ENCODE data around the gene ERICH2.
A peak's percentile ranks its signal among the peaks of the same experiment; 100 is the strongest.

Gene ERICH2

DNA sequence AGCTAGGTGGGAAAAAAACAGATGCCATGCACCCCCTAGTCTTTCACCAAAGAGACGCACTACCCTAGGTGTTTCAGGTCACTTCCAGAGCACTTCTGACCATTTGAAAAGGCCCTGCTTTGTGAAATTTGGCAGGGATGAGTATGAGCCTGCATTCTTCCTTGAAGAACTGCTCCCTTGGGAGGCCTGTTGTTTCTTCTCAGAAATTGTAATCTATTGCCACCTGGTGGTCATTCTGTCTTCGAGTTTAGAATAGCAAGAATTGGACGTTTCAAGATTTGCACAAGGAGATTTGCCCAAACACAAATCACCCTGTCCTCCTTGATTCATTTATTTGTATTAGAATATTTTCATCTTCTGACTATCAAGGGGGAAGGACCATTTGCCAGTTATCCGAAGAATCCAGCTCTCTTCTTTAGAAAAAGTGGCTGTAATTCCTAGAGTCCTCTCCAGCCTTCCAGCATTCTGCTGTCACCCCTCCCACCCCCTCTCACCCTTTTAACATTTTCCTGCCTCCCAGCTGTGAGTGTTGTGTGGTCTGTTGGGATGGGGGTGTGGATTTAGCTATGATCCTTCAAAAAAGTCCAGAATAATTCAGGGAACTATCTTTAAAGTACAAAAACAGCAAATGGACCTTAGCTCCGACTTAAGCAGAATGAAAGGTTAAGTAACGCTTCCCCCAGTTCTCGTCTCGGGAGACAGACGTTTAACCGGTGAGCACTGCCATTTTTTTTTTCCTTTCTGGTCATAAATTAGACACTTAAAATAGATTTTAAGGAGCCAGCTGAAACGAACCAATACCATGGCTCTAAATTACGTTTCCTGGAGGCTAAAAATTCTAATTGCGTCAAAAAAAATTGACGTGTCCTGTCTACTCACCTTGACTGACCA lies 42.8 kb downstream of the ERICH2 start:
- Histone ChIP-seq H3K27me3 (peaks cover 52 to 56% (median 53%) of the 10 kb centered on the region in 11 experiments), H3K4me2 (no peak overlapping the region; a peak in 1 of 22 replicates), H3K4me3 (no peak overlapping the region), H3K36me3 (no peaks in the 10 kb centered on the region), H3K9me3 (replicated peaks in 1 of 11) (peaks cover 0 to 7% (median 0%) of the 10 kb centered on the region in 11 experiments; a peak in 4 of 22 replicates), H3K9ac (no peak overlapping the region), H3K4me1 (peaks cover 11 to 26% (median 19%) of the 10 kb centered on the region in 10 experiments), H3K27ac (no peak overlapping the region), H4K20me1 (peaks cover 0 to 44% (median 20%) of the 10 kb centered on the region in 11 experiments; a peak in 15 of 22 replicates)
- no peak for TF ChIP-seq Cebpa-rat (IDR thresholded peaks at IDR 0.05)

DNA sequence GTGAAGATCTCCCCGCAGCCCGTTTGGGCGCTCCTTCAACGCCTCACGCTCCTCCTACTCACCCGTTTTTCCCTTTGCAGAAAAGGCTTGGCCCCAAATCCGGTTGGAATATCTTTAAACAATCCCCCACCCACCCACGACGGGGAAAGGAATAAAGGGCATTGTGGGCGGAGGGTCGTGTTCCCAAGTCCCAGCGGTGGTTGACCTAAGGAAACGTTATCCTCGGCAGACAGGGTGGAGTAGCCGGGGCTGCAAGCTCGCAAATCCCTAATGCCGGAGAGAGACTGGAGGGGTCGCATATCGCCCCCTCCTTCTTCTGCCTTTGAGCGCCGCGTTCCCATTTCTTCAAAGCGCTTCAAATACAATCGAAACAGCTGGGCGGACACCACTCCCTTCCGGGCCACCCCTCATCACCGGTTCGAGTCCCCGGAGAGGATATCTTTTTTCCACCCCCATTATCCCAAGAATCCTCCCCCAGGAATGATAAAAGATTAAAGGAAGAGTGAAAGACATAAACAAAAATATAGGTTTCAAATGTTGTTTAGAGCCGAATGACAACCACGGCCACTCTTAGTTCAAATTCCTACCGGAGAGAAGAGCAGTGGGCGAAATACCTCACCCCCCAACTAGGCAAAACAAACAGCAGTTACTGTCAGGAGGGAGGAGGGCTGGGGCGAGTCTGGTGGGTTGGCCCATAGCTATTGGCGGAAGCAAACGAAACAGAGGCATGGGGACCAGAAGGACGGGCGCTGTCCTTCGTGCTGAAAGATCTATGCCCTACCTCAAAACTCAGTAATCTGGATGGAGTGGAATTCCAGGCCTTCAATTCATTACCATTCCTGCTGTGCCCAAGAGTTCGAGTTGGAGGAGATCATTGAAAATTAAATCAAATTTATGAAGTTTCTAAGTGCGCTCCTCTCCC lies 43.7 kb downstream of the ERICH2 start:
- no peak overlapping the region for H3K27ac ChIP-seq
- no peak overlapping the region for H3K4me3 ChIP-seq
- TF ChIP-seq Cebpa-rat (IDR thresholded peaks at IDR 0.05), result no peak
- peaks cover 11 to 26% (median 19%) of the 10 kb centered on the region in 10 experiments for H3K4me1 ChIP-seq
- H4K20me1 ChIP-seq, result peaks cover 0 to 48% (median 23%) of the 10 kb centered on the region in 11 experiments; a peak in 15 of 22 replicates
- peaks cover 61 to 65% (median 62%) of the 10 kb centered on the region in 11 experiments for H3K27me3 ChIP-seq
- peaks cover 0 to 15% (median 8%) of the 10 kb centered on the region in 11 experiments; a peak in 12 of 22 replicates for H3K9me3 ChIP-seq (replicated peaks in 1 of 11)
- H3K4me2 ChIP-seq, result peak overlapping the region in 4 of 11 experiments; percentile 6 to 41 (median 16); a peak in 4 of 22 replicates
- no peak overlapping the region for H3K9ac ChIP-seq
- no peaks in the 10 kb centered on the region for H3K36me3 ChIP-seq

DNA sequence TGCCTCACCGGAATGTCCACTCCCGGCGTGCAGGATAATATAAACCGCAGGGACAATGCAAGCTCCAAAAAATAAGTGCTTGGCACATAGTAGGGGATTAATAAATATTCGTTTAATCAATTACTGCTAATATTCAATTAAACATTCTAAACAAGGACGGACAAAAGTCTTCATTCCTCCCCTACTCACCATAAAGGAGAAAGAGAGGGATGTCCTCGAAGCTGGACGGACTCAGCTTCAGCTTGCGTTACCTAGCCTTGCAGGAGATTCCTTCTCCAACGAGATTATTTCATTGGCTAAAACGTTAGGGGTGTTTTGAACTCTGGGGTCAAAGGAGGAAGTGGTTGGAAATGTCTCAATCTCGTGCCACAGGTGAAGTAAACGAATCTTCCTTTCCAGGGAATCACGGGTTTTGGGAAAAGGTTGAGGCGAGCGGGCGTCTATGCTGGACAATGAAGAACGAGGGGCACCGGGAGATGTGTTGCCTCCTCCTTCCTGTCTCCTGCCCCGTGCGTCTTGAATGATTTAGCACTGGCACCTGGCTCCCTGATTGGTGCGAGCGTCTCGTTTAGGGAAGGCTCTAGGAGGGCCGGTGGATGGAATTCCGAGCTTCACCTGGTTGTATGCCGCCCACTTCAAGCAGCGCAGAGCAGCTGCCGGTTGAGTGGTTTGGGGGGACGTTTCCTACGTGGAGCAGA lies 44.5 kb downstream of the ERICH2 start:
- Histone ChIP-seq H3K4me3 (no peak overlapping the region), H3K4me1 (peaks cover 11 to 26% (median 19%) of the 10 kb centered on the region in 10 experiments), H3K9ac (no peak overlapping the region), H3K36me3 (no peaks in the 10 kb centered on the region), H4K20me1 (peaks cover 0 to 48% (median 26%) of the 10 kb centered on the region in 11 experiments; a peak in 15 of 22 replicates), H3K9me3 (replicated peaks in 1 of 11) (peaks cover 0 to 16% (median 9%) of the 10 kb centered on the region in 11 experiments; a peak in 13 of 22 replicates), H3K27me3 (peaks cover 69 to 71% (median 70%) of the 10 kb centered on the region in 11 experiments), H3K4me2 (no peak overlapping the region), H3K27ac (no peak overlapping the region)
- no peak for TF ChIP-seq Cebpa-rat (IDR thresholded peaks at IDR 0.05)

- Histone ChIP-seq H3K4me1 (peaks cover 11 to 27% (median 19%) of the 10 kb centered on the region in 10 experiments), H3K36me3 (no peaks in the 10 kb centered on the region), H3K4me2 (peak overlapping the region; percentile 92 to 100 (median 98)), H3K27ac (no peak overlapping the region), H3K27me3 (peaks cover 75 to 77% (median 76%) of the 10 kb centered on the region in 11 experiments), H3K4me3 (peak overlapping the region in 8 of 10 experiments; percentile 51 to 68 (median 58); a peak in 12 of 20 replicates), H3K9me3 (replicated peaks in 1 of 11) (peaks cover 0 to 22% (median 14%) of the 10 kb centered on the region in 11 experiments; a peak in 15 of 22 replicates), H3K9ac (no peak overlapping the region), H4K20me1 (peaks cover 0 to 51% (median 26%) of the 10 kb centered on the region in 11 experiments; a peak in 15 of 22 replicates)
- no peak for TF ChIP-seq Cebpa-rat (IDR thresholded peaks at IDR 0.05)
Measured at GRCh38 chr2:170815311-170815710, 45.1 kb downstream of the ERICH2 start.

- no peak for TF ChIP-seq Cebpa-rat (IDR thresholded peaks at IDR 0.05)
- H3K36me3 ChIP-seq, result no peaks in the 10 kb centered on the region
- peaks cover 0 to 28% (median 16%) of the 10 kb centered on the region in 11 experiments; a peak in 15 of 22 replicates for H3K9me3 ChIP-seq (replicated peaks in 1 of 11)
- H3K9ac ChIP-seq, result peak overlapping the region in 7 of 11 experiments; percentile 5 to 44 (median 32); a peak in 8 of 22 replicates
- H3K27ac ChIP-seq, result no peak overlapping the region
- H3K4me2 ChIP-seq, result peak overlapping the region; percentile 92 to 100 (median 98)
- peaks cover 17 to 33% (median 25%) of the 10 kb centered on the region in 10 experiments for H3K4me1 ChIP-seq
- H4K20me1 ChIP-seq, result peaks cover 0 to 54% (median 26%) of the 10 kb centered on the region in 11 experiments; a peak in 15 of 22 replicates
- peak overlapping the region; percentile 51 to 68 (median 58) for H3K4me3 ChIP-seq
- peaks cover 82 to 83% (median 82%) of the 10 kb centered on the region in 11 experiments for H3K27me3 ChIP-seq
Measured at GRCh38 chr2:170815746-170816503, 45.7 kb downstream of the ERICH2 start.

GRCh38 chr2:170816504-170817092 lies 46.4 kb downstream of the ERICH2 start, which contains the start of gene GAD1:
Gene GAD1, plus strand, starts transcription at chr2:170816887. Its CDS starts 1,705 bp downstream, at chr2:170818592.
- Histone ChIP-seq H3K4me3 (peak within 1 kb of the TSS; percentile 51 to 68 (median 58)), H3K9ac (peak within 1 kb of the TSS in 8 of 11 experiments; percentile 24 to 47 (median 34); a peak in 10 of 22 replicates), H3K36me3 (no peaks in the 10 kb centered on the region), H3K27me3 (peaks cover 88 to 90% (median 89%) of the 10 kb centered on the region in 11 experiments), H3K4me1 (peaks cover 17 to 40% (median 32%) of the 10 kb centered on the region in 10 experiments), H3K9me3 (replicated peaks in 1 of 11) (peaks cover 1 to 34% (median 23%) of the 10 kb centered on the region in 11 experiments; a peak in 20 of 22 replicates), H3K27ac (no peak within 1 kb of the TSS), H4K20me1 (peaks cover 0 to 56% (median 26%) of the 10 kb centered on the region in 11 experiments; a peak in 15 of 22 replicates), H3K4me2 (peak within 1 kb of the TSS; percentile 92 to 100 (median 98))
- no peak for TF ChIP-seq Cebpa-rat (IDR thresholded peaks at IDR 0.05)

Data from BLaER1 treated with 17β-estradiol and CSF1 and Interleukin-3, amounts not matched to agents 10 nM and 100 nM (cell line).